Esophagus squamous epithelium (tissue), 5 donors: Measurements from ENCODE around the gene FOXO3. TPM values are rescaled to one million over a fixed set of nuclear protein-coding genes. Genes with fewer than 3 reads are reported as not detected.

ENCODE experiments used
- DNase-seq: peaks from one replicate; lab custom pipeline; 2025; lab: John Stamatoyannopoulos, UW
- H3K27ac ChIP-seq, 4 donors: fragments of 200-600 bp; sonication (generic); one replicate each; pipeline ENCODE4 v1.5.1; 2016 to 2019; ENCODE audit warnings: mild to moderate bottlenecking in 1 of 4
- H3K27me3 ChIP-seq, 4 donors: fragments of 200-600 bp; sonication (generic); 1 replicate in 3 of 4; 2 replicates in 1 of 4; pipeline versions ENCODE4 v1.5.1 to v1.6.0; 2017 to 2021; ENCODE audit warnings: antibody characterized with exemption in 1 of 4
- H3K36me3 ChIP-seq, 3 donors: fragments of 200-600 bp; sonication (generic); one replicate each; pipeline ENCODE4 v1.5.1; 2016 to 2019
- H3K4me1 ChIP-seq, 3 donors: fragments of 200-600 bp; sonication (generic); one replicate each; pipeline ENCODE4 v1.5.1; 2017 to 2019
- H3K4me3 ChIP-seq, 4 donors: fragments of 200-600 bp; sonication (generic); 1 replicate in 3 of 4; 2 replicates in 1 of 4; pipeline ENCODE4 v1.5.1; 2016 to 2019; ENCODE audit warnings: mild to moderate bottlenecking in 2 of 4, moderate library complexity in 1 of 4
- H3K9me3 ChIP-seq, 3 donors: fragments of 200-600 bp; sonication (generic); one replicate each; pipeline ENCODE4 v1.5.1; 2016 to 2019
- CTCF ChIP-seq, 6 experiments: fragments of 450-650 bp in 4 of 6; fragments of 200-600 bp in 2 of 6; sonication (generic) in 2 of 6; IDR thresholded peaks; one replicate each; pipeline ENCODE4 v1.5.1; 2016 to 2019; ENCODE audit warnings: antibody characterized with exemption in 6 of 6, mild to moderate bottlenecking in 4 of 6, moderate library complexity in 4 of 6
- POLR2A ChIP-seq, 4 donors: fragments of 450-650 bp; IDR thresholded peaks; one replicate each; pipeline ENCODE4 v1.6.1; 2017; ENCODE audit warnings: antibody characterized with exemption in 4 of 4, mild to moderate bottlenecking in 4 of 4, moderate library complexity in 3 of 4
- WGBS, 2 donors: methylation state at CpG; one replicate each; pipeline ENCODE4 v1.1.5; 2018; 5-methylcytosine and 5-hydroxymethylcytosine counted together
- intact Hi-C: fragments of 100-400 bp; cut with DNase I; formaldehyde crosslinking; loops from one replicate; pipeline ENCODE4 v1.15.0; 2022
- total RNA-seq, 4 donors: library from RNA; depleted of rRNA; stranded (reverse); fragments of >200 nt; gene quantifications; one replicate each; pipeline ENCODE4 v1.1.0, GENCODE V29; 2016
- donor health status: DM: yes; HTN: yes; CAD: no.

FOXO3 gene
- total RNA-seq, 4 donors from 2014 or later, result 30.3 to 80.7 (median 34.3) TPM

GRCh38 chr6:108699290-108700041 lies 138.7 kb downstream of the FOXO3 start:
- no peak for TF ChIP-seq POLR2A (IDR thresholded peaks at IDR 0.05)
- peaks cover 0 to 24% (median 11%) of the 10 kb centered on the region in 3 donors for H3K9me3 ChIP-seq
- 84 to 87% methylated on average over 12 to 14 of the region's 17 CpGs for WGBS, 2 donors
- DNase-seq, result no peak
- peaks cover 0 to 6% (median 0%) of the 10 kb centered on the region in 3 donors for H3K36me3 ChIP-seq
- H3K27me3 ChIP-seq, result no peaks in the 10 kb centered on the region
- no peak overlapping the region for H3K27ac ChIP-seq
- intact Hi-C loops, result no loop called here
- no peaks in the 10 kb centered on the region for H3K4me1 ChIP-seq
- H3K4me3 ChIP-seq, result no peak overlapping the region

- no peak for TF ChIP-seq CTCF (IDR thresholded peaks at IDR 0.05)
- WGBS, 2 donors, result 89 to 94% methylated on average over 1 of the region's 1 CpG
- Histone ChIP-seq H3K27me3 (no peaks in the 10 kb centered on the region), H3K27ac (no peak overlapping the region), H3K9me3 (peaks cover 0 to 24% (median 11%) of the 10 kb centered on the region in 3 donors), H3K4me1 (no peaks in the 10 kb centered on the region), H3K36me3 (no peaks in the 10 kb centered on the region), H3K4me3 (no peak overlapping the region)
- intact Hi-C loops, result no loop called here
- DNase-seq, result no peak
These were observed 141.6 kb downstream of the FOXO3 start for GRCh38 chr6:108702106-108702851.

GRCh38 chr6:108706649-108707048 lies 145.9 kb downstream of the FOXO3 start:
- Histone ChIP-seq H3K9me3 (peaks cover 0 to 16% (median 8%) of the 10 kb centered on the region in 3 donors), H3K27ac (no peak overlapping the region), H3K4me3 (no peak overlapping the region), H3K4me1 (peaks cover 0 to 9% (median 7%) of the 10 kb centered on the region in 3 donors), H3K36me3 (no peaks in the 10 kb centered on the region), H3K27me3 (no peaks in the 10 kb centered on the region)
- 90 to 92% methylated on average over 8 of the region's 8 CpGs for WGBS, 2 donors
- intact Hi-C loops, result no loop called here
- TF ChIP-seq CTCF (IDR thresholded peaks at IDR 0.05) (no peak), POLR2A (IDR thresholded peaks at IDR 0.05) (no peak)
- DNase-seq, result no peak

GRCh38 chr6:108707328-108707976 lies 146.7 kb downstream of the FOXO3 start:
- Histone ChIP-seq H3K36me3 (no peaks in the 10 kb centered on the region), H3K27ac (no peak overlapping the region), H3K4me1 (peaks cover 0 to 9% (median 7%) of the 10 kb centered on the region in 3 donors), H3K27me3 (no peaks in the 10 kb centered on the region), H3K4me3 (no peak overlapping the region), H3K9me3 (peaks cover 0 to 7% (median 3%) of the 10 kb centered on the region in 3 donors)
- no peak for TF ChIP-seq CTCF (IDR thresholded peaks at IDR 0.05)
- no peak for TF ChIP-seq POLR2A (IDR thresholded peaks at IDR 0.05)
- WGBS, 2 donors, result 73 to 78% methylated on average over 6 to 7 of the region's 8 CpGs
- no peak for DNase-seq
- intact Hi-C loops, result no loop called here

- H3K4me3 ChIP-seq, result no peak overlapping the region
- no peaks in the 10 kb centered on the region for H3K9me3 ChIP-seq
- H3K4me1 ChIP-seq, result peaks cover 19 to 32% (median 30%) of the 10 kb centered on the region in 3 donors
- no peak for DNase-seq
- no peak overlapping the region for H3K27ac ChIP-seq
- no peaks in the 10 kb centered on the region for H3K36me3 ChIP-seq
- intact Hi-C loops, result no loop called here
- WGBS, 2 donors, result 35 to 42% methylated on average over 4 of the region's 4 CpGs
- TF ChIP-seq POLR2A (IDR thresholded peaks at IDR 0.05) (no peak), CTCF (IDR thresholded peaks at IDR 0.05) (no peak)
- H3K27me3 ChIP-seq, result no peaks in the 10 kb centered on the region
These were observed 149.3 kb downstream of the FOXO3 start for GRCh38 chr6:108710030-108710429.
